Measurements from ENCODE around the gene POLR1H. TPM values are rescaled to one million over a fixed set of nuclear protein-coding genes. Genes with fewer than 3 reads are reported as not detected.

Gene POLR1H
- total RNA-seq, 2 experiments from 2014 or later, result 36.5 to 39.4 TPM

DNA sequence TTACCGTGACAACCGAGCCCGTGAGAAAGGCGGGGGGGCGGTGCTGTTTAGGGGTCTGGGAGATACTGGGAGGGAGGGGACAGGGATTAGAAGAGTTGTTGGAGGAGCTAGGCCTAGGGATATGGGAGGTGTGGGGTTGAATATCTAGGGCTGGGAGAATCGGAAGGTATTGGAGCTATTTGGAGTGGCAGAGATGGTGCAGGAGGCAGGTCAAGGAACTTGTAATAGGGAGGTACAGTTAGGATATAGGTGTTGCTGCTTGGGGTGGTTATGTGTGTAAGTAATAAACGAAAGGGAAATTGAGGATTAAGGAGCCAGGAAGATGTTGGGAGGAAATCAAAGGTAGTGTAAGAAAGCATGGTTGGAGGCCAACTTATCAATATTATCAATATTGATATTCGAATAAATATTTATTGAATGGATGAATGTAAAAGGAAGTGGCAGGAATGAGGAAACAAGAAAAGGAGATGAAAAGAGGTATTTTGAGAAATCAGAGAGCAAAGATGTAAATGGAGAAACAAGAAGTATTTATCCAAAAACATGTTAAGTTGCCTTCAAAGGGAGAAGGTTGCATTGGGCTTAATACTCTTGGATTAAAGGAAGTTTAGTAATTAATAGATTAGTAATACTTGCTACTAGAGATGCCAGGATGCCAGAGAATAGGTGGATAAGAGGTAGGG, 6.5 kb downstream of the POLR1H start:
- Histone ChIP-seq H3K9me3 (ENCODE audit: control insufficient read depth in 1 of 2, insufficient read depth in 1 of 2, low read length in 2 of 2) (no peaks in the 10 kb centered on the region), H3K4me3 (ENCODE audit: low read length) (peak overlapping the region; percentile 79), H3K4me1 (ENCODE audit: insufficient read depth, low read length) (peaks cover 37% of the 10 kb centered on the region), H3K36me3 (ENCODE audit: insufficient read depth, low read length) (peaks cover 53% of the 10 kb centered on the region), H3K27me3 (ENCODE audit: control insufficient read depth in 1 of 2, insufficient read depth in 2 of 2, low read length in 2 of 2) (peaks cover 15 to 17% of the 10 kb centered on the region in 2 experiments), H3K27ac (ENCODE audit: low read depth in 1 of 2, low read length in 2 of 2) (peak overlapping the region; percentile 83 to 96)
- no peak for ATAC-seq (ENCODE audit: poor library complexity)
- Mint-ChIP-seq H3K9me3 (no peaks in the 10 kb centered on the region), H3K4me1 (ENCODE audit: low read depth) (peaks cover 63% of the 10 kb centered on the region), H3K27me3 (peaks cover 22% of the 10 kb centered on the region), H3K4me3 (peak overlapping the region; percentile 94), H3K36me3 (ENCODE audit: low read depth) (peaks cover 75% of the 10 kb centered on the region), H3K27ac (peak overlapping the region; percentile 96)
- intact Hi-C loops (cut with DNase I, micrococcal nuclease), result loop anchor here (1.0 to 10.0 kb wide), 8 partner anchors 35 to 1887 kb away; partner anchors contain the start of genes GNL1 (in 1 of the 2), HLA-A (in 1 of the 2), NELFE (in 1 of the 2) and PRR3 (in 1 of the 2)
- ChIA-PET CTCF (interaction anchor here (1.4 to 1.6 kb wide), 2 partner anchors 36 to 64 kb away, joined by 5 read pairs; no protein-coding TSS in a partner anchor), POLR2A (interaction anchor here (2.3 kb wide), 1 partner anchor 34 kb away, joined by 17 read pairs; no protein-coding TSS in a partner anchor)
- no peak for DNase-seq
- TF ChIP-seq, protein P1, sequence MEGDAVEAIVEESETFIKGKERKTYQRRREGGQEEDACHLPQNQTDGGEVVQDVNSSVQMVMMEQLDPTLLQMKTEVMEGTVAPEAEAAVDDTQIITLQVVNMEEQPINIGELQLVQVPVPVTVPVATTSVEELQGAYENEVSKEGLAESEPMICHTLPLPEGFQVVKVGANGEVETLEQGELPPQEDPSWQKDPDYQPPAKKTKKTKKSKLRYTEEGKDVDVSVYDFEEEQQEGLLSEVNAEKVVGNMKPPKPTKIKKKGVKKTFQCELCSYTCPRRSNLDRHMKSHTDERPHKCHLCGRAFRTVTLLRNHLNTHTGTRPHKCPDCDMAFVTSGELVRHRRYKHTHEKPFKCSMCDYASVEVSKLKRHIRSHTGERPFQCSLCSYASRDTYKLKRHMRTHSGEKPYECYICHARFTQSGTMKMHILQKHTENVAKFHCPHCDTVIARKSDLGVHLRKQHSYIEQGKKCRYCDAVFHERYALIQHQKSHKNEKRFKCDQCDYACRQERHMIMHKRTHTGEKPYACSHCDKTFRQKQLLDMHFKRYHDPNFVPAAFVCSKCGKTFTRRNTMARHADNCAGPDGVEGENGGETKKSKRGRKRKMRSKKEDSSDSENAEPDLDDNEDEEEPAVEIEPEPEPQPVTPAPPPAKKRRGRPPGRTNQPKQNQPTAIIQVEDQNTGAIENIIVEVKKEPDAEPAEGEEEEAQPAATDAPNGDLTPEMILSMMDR (IDR thresholded peaks at IDR 0.05), result no peak

DNA sequence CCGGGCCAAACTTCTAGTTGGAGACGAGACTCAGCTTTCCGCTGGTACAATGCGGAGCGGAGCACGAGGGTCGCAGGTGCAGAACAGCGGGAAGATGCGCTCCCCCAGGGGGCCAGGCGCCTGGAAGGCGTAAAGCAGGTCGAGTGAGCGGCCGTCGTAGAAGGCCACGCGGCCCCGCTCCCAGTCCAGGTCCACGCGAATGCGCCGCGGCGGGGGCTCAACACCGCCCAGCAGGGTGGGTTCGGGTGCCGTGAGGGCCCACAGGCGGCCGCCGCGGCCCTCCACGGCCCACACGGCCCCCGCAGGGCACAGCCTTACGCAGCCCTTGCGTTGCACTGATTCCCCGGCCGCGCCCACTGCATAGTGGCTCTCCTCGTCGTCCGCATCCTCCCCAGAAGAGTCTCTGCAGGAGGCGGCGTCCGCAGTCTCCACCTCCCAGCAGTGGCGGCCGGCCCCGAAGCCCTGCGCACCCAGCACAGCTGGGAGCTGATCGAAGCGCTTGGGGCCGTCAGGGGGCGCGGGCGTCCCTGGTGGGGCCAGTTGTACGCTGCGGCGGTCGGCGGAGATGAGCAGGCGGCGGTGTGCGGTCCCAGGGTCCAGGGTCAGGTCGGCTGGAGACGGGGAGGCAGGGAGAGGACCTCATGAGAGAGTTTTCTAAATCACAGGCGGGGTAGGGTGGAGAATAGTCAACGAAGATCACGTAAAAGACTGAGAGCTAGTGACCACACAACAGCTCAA, 10.2 kb downstream of the POLR1H start:
- TF ChIP-seq, protein P1 (IDR thresholded peaks at IDR 0.05), result no peak
- H3K4me3 Mint-ChIP-seq, result no peak overlapping the region
- H3K9me3 Mint-ChIP-seq, result no peaks in the 10 kb centered on the region
- Histone ChIP-seq H3K27me3 (ENCODE audit: control insufficient read depth in 1 of 2, insufficient read depth in 2 of 2, low read length in 2 of 2) (peaks cover 35 to 40% of the 10 kb centered on the region in 2 experiments), H3K9me3 (ENCODE audit: control insufficient read depth in 1 of 2, insufficient read depth in 1 of 2, low read length in 2 of 2) (peaks cover 0 to 10% of the 10 kb centered on the region in 2 experiments), H3K27ac (ENCODE audit: low read depth in 1 of 2, low read length in 2 of 2) (no peak overlapping the region), H3K36me3 (ENCODE audit: insufficient read depth, low read length) (peaks cover 27% of the 10 kb centered on the region), H3K4me1 (ENCODE audit: insufficient read depth, low read length) (peaks cover 54% of the 10 kb centered on the region), H3K4me3 (ENCODE audit: low read length) (no peak overlapping the region)
- no peak overlapping the region for H3K27ac Mint-ChIP-seq
- intact Hi-C loops (cut with DNase I, micrococcal nuclease), result no loop called here
- H3K27me3 Mint-ChIP-seq, result peaks cover 45% of the 10 kb centered on the region
- CTCF ChIA-PET, result no interaction called here
- peaks cover 68% of the 10 kb centered on the region for H3K4me1 Mint-ChIP-seq (ENCODE audit: low read depth)
- H3K36me3 Mint-ChIP-seq (ENCODE audit: low read depth), result peaks cover 47% of the 10 kb centered on the region
- ATAC-seq (ENCODE audit: poor library complexity) (no peak), DNase-seq (peak in 3 of 14 experiments; percentile 29 to 46 (median 45))
- POLR2A ChIA-PET, result interaction anchor here (2.7 kb wide), 1 partner anchor 10 kb away, joined by 13 read pairs; the partner anchor contains the start of gene POLR1H

DNA sequence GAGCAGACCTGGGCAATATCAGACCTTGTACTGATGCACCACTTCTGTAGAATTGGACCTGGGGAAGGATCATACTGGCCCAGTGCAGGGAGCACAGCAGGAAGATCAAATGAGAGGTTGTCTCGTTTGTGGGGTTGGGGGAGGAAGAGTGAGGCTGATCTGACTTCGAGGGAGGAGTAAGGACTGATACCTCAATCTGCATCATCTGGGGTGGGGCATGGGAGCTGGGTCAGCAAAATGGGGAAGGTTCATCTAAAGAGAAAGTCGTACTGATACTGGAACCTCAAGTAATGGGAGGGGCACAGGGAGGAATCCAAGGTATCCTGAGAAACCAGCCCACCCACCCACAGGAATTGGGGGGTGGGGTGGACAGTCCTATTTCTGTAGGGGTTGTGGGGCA, 10.8 kb downstream of the POLR1H start:
- no peak for ATAC-seq (ENCODE audit: poor library complexity)
- H3K4me1 Mint-ChIP-seq (ENCODE audit: low read depth), result peaks cover 68% of the 10 kb centered on the region
- Histone ChIP-seq H3K4me3 (ENCODE audit: low read length) (no peak overlapping the region), H3K36me3 (ENCODE audit: insufficient read depth, low read length) (peaks cover 27% of the 10 kb centered on the region), H3K4me1 (ENCODE audit: insufficient read depth, low read length) (peaks cover 59% of the 10 kb centered on the region), H3K27me3 (ENCODE audit: control insufficient read depth in 1 of 2, insufficient read depth in 2 of 2, low read length in 2 of 2) (peaks cover 35 to 40% of the 10 kb centered on the region in 2 experiments), H3K9me3 (ENCODE audit: control insufficient read depth in 1 of 2, insufficient read depth in 1 of 2, low read length in 2 of 2) (peaks cover 0 to 10% of the 10 kb centered on the region in 2 experiments), H3K27ac (ENCODE audit: low read depth in 1 of 2, low read length in 2 of 2) (no peak overlapping the region)
- TF ChIP-seq, protein P1 (IDR thresholded peaks at IDR 0.05), result no peak
- peaks cover 50% of the 10 kb centered on the region for H3K27me3 Mint-ChIP-seq
- no peaks in the 10 kb centered on the region for H3K9me3 Mint-ChIP-seq
- intact Hi-C loops (cut with DNase I, micrococcal nuclease), result no loop called here
- H3K27ac Mint-ChIP-seq, result no peak overlapping the region
- DNase-seq, result peak in 2 of 14 experiments; percentile 27 to 38
- ChIA-PET CTCF (no interaction called here), POLR2A (interaction anchor here (2.7 kb wide), 1 partner anchor 11 kb away, joined by 13 read pairs; the partner anchor contains the start of gene POLR1H)
- no peak overlapping the region for H3K4me3 Mint-ChIP-seq
- H3K36me3 Mint-ChIP-seq (ENCODE audit: low read depth), result peaks cover 40% of the 10 kb centered on the region
